ENCODE results near the gene KLK15. TPM values are rescaled to one million over a fixed set of nuclear protein-coding genes. Genes with fewer than 3 reads are reported as not detected.

Gene KLK15
- polyA plus RNA-seq, 2 of the 4 experiments (the other 2 are of a cell fraction), result not detected

GRCh38 chr19:50794876-50795663, 38.3 kb downstream of the KLK15 start (continued):
- TF ChIP-seq REST (IDR thresholded peaks at IDR 0.05), result peak; percentile 25; the same call in 1 of the 2 replicates
- TF ChIP-seq RNF2 (IDR thresholded peaks at IDR 0.05; ENCODE audit: borderline replicate concordance, low read depth), result no peak
- no peak for TF ChIP-seq MYC (IDR thresholded peaks at IDR 0.05; ENCODE audit: borderline replicate concordance, low read length)
- TF ChIP-seq PHF8 (IDR thresholded peaks at IDR 0.05; ENCODE audit: borderline replicate concordance, low read depth), result no peak
- no peak; the same call in 1 of the 2 replicates for TF ChIP-seq FOXS1 (CRISPR knock-in tag; IDR thresholded peaks at IDR 0.05)
- no peak for TF ChIP-seq CHD4 (IDR thresholded peaks at IDR 0.05; ENCODE audit: borderline replicate concordance)
- no peak for TF ChIP-seq HDAC2 (IDR thresholded peaks at IDR 0.05)
- TF ChIP-seq HOXA7 (CRISPR knock-in tag; IDR thresholded peaks at IDR 0.05), result no peak; the same call in 1 of the 2 replicates
- TF ChIP-seq EHMT2 (IDR thresholded peaks at IDR 0.05; ENCODE audit: low read depth), result no peak
- peak; percentile 75 for TF ChIP-seq POLR2AphosphoS2 (conservative IDR thresholded peaks at IDR 0.05; ENCODE audit: low read length)
- no peak for TF ChIP-seq HEYL (CRISPR knock-in tag; IDR thresholded peaks at IDR 0.05)
- TF ChIP-seq BCL3 (IDR thresholded peaks at IDR 0.05), result 0 out of 3 replicates have a peak, but pooled peaks have one; percentile 17
- no peak for TF ChIP-seq RFX5 (IDR thresholded peaks at IDR 0.05)
- TF ChIP-seq GATA3 (IDR thresholded peaks at IDR 0.05; ENCODE audit: borderline replicate concordance), result peak; percentile 37
- no peak for TF ChIP-seq RCOR1 (IDR thresholded peaks at IDR 0.05; ENCODE audit: low read depth, low read length)
- TF ChIP-seq CBX8 (IDR thresholded peaks at IDR 0.05), result no peak
- TF ChIP-seq ELK1 (IDR thresholded peaks at IDR 0.05; ENCODE audit: low read depth, low read length), result no peak
- TF ChIP-seq POLR2A (IDR thresholded peaks at IDR 0.05; ENCODE audit: low read length), result peak; percentile 33; the same call in 1 of the 2 replicates
- TF ChIP-seq TP53 (CRISPR knock-in tag; IDR thresholded peaks at IDR 0.05), result peak; percentile 80; the same call in 1 of the 2 replicates
- no peak for TF ChIP-seq SREBF2 (IDR thresholded peaks at IDR 0.05)
- TF ChIP-seq HMGXB4 (CRISPR knock-in tag; IDR thresholded peaks at IDR 0.05; ENCODE audit: borderline replicate concordance), result peak; percentile 66; the same call in 1 of the 2 replicates
- TF ChIP-seq MAZ (IDR thresholded peaks at IDR 0.05; ENCODE audit: borderline replicate concordance, low read depth, low read length), result no peak
- TF ChIP-seq NFE2L2 (conservative IDR thresholded peaks at IDR 0.05; ENCODE audit: low read length), result no peak
- TF ChIP-seq CBX2 (IDR thresholded peaks at IDR 0.05; ENCODE audit: borderline replicate concordance, low read depth), result no peak
- no peak for TF ChIP-seq ZFP36 (IDR thresholded peaks at IDR 0.05; ENCODE audit: borderline replicate concordance, partially characterized antibody)

Measured in A549 (cell line).